HepG2 (cell line): ENCODE data around the gene JTB. TPM values are rescaled to one million over a fixed set of nuclear protein-coding genes. Genes with fewer than 3 reads are reported as not detected.

Experiments
- ATF1 ChIP-seq: IDR thresholded peaks from 2 replicates; pipeline ENCODE4 v1.6.1; 2016; ENCODE audit warnings: mild to moderate bottlenecking, control low read depth
- CBX5 ChIP-seq: sonication (generic); formaldehyde crosslinking; IDR thresholded peaks from 2 replicates; pipeline ENCODE4 v1.4.0; 2020; ENCODE audit warnings: missing genetic modification reagents, borderline replicate concordance
- FOSL1 ChIP-seq: sonication (generic); formaldehyde crosslinking; IDR thresholded peaks from 2 replicates; pipeline ENCODE4 v1.9.0; 2021; ENCODE audit warnings: missing genetic modification reagents, borderline replicate concordance
- HNF4G ChIP-seq, 2 experiments: sonication (generic) in 1 of 2; formaldehyde crosslinking in 1 of 2; IDR thresholded peaks; 2 replicates each; pipeline versions ENCODE4 v1.4.0 to v1.6.1; 2011 to 2020; ENCODE audit warnings: borderline replicate concordance in 2 of 2, low read depth in 2 of 2, mild to moderate bottlenecking in 2 of 2, low read length in 1 of 2, missing genetic modification reagents in 1 of 2, moderate library complexity in 1 of 2
- MBD4 ChIP-seq: IDR thresholded peaks from 2 replicates; pipeline ENCODE4 v1.6.1; 2012; ENCODE audit warnings: low read length, inconsistent platforms, borderline replicate concordance
- ONECUT2 ChIP-seq: sonication (generic); formaldehyde crosslinking; IDR thresholded peaks from 2 replicates; pipeline ENCODE4 v1.4.0; 2020; ENCODE audit warnings: missing genetic modification reagents
- SIN3A ChIP-seq: IDR thresholded peaks from 2 replicates; pipeline ENCODE4 v1.6.1; 2011; ENCODE audit warnings: low read depth, mild to moderate bottlenecking, control low read depth, low read length, borderline replicate concordance
- SNRNP70 ChIP-seq: fragments of 200-400 bp; formaldehyde crosslinking; IDR thresholded peaks from 2 replicates; pipeline ENCODE4 v1.6.1; 2017; ENCODE audit warnings: mild to moderate bottlenecking, low read depth, low read length, moderate library complexity
- ZNF329 ChIP-seq: sonication (generic); formaldehyde crosslinking; IDR thresholded peaks from 2 replicates; pipeline ENCODE4 v1.9.0; 2021; ENCODE audit warnings: low read depth, mild to moderate bottlenecking, missing genetic modification reagents
- ZNF556 ChIP-seq: sonication (generic); formaldehyde crosslinking; IDR thresholded peaks from 2 replicates; pipeline ENCODE4 v1.4.0; 2020; ENCODE audit warnings: mild to moderate bottlenecking, missing genetic modification reagents, borderline replicate concordance
- ZNF660 ChIP-seq: sonication (generic); formaldehyde crosslinking; IDR thresholded peaks from 2 replicates; pipeline ENCODE4 v1.5.1; 2020; ENCODE audit warnings: mild to moderate bottlenecking, low read depth, missing genetic modification reagents, borderline replicate concordance
- ZNF766 ChIP-seq: sonication (generic); formaldehyde crosslinking; IDR thresholded peaks from 2 replicates; pipeline ENCODE4 v1.5.0; 2020; ENCODE audit warnings: missing genetic modification reagents, borderline replicate concordance
- polyA plus RNA-seq, 8 experiments: library from polyadenylated mRNA; depleted of rRNA in 3 of 8; stranded (reverse) in 7 of 8; unstranded in 1 of 8; fragments of >200 nt; fragmentation: Illumina TruSeq in 4 of 8; extraction: Trizol in 4 of 8; gene quantifications; 2 replicates each; pipeline versions ENCODE4 v1.2.1 to v1.2.3, GENCODE V29; 2011 to 2016; ENCODE audit warnings: low read depth in 4 of 8, missing spikeins in 1 of 8, mixed read lengths in 1 of 8; ENCODE audit not compliant: insufficient read depth in 1 of 8
- total RNA-seq, 5 experiments: library from RNA; depleted of rRNA; stranded (reverse); fragments of >200 nt; fragmentation: Illumina TruSeq; extraction: Trizol; gene quantifications; 2 replicates each; pipeline ENCODE4 v1.2.3, GENCODE V29; 2016; ENCODE audit warnings: low read depth in 1 of 5
- TF ChIP-seq, protein P1 (sequence below): sonication (generic); formaldehyde crosslinking; IDR thresholded peaks from 2 replicates; pipeline ENCODE4 v1.4.0; 2020; ENCODE audit warnings: mild to moderate bottlenecking, low read depth, missing genetic modification reagents
- TF ChIP-seq, protein P2 (sequence below), 2 experiments: sonication (generic) in 1 of 2; formaldehyde crosslinking in 1 of 2; IDR thresholded peaks; 2 replicates each; pipeline versions ENCODE4 v1.4.0 to v1.6.1; 2018 to 2020; ENCODE audit warnings: missing genetic modification reagents in 2 of 2, borderline replicate concordance in 1 of 2, low read depth in 1 of 2, mild to moderate bottlenecking in 1 of 2, missing biosample characterization in 1 of 2
- TF ChIP-seq, protein P3 (sequence below): sonication (generic); formaldehyde crosslinking; IDR thresholded peaks from 2 replicates; pipeline ENCODE4 v1.4.0; 2020; ENCODE audit warnings: missing genetic modification reagents
- TF ChIP-seq, protein P4 (sequence below): sonication (generic); formaldehyde crosslinking; IDR thresholded peaks from 2 replicates; pipeline ENCODE4 v1.4.0; 2020; ENCODE audit warnings: mild to moderate bottlenecking, missing genetic modification reagents, borderline replicate concordance

Gene JTB
- total and polyA plus RNA-seq, 2 of the 13 experiments (the other 11 are each of a cell fraction or from before 2014, with no cell fraction given) = 96.7 to 99.2 TPM

DNA sequence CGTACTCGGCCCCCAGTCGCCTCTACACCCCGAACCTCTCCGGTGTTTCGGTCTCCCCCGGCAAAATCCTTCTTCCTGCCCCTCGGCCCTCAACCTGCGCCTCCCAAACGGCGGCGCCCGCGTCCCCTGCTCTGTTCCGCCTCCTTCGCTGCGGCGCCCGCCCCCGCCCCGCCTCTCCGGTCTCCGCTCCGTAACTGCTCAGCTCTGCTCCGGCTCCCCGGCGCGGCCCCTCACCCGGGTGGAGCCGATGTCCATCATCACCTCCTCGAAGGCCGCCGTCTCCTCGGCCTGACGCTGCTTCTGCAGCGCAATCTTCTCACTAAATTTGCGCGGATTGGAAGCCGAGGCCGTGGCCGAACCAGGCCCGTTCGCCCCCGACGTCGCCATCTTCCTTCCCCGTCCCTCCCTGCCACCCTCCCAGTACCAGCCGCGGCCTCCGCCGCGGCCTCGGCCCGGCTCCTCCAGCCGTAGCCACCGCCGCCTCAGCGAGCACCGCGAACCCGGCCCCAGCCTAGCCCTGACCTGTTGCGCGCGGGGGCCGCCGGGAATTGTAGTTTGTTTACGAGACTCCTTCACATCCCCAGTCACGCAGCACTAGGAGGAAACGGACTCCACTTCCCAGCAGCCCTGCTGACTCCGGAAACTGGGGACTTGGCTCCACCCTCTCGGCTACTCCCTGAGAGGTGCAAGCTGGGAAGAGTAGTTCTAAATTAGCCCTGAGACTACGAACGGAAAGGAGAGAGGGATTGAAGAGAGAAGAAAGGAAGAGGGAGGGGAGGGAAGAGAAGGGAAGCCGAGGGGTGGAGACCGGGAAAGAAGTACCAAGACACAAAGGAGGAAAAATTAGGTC is 19.1 kb downstream of the JTB start, which contains the start of gene CRTC2 (continued):
- no peak for TF ChIP-seq ATF1 (CRISPR knock-in tag)
- no peak; the same call in 1 of the 2 replicates for TF ChIP-seq SIN3A
- TF ChIP-seq, protein P1, sequence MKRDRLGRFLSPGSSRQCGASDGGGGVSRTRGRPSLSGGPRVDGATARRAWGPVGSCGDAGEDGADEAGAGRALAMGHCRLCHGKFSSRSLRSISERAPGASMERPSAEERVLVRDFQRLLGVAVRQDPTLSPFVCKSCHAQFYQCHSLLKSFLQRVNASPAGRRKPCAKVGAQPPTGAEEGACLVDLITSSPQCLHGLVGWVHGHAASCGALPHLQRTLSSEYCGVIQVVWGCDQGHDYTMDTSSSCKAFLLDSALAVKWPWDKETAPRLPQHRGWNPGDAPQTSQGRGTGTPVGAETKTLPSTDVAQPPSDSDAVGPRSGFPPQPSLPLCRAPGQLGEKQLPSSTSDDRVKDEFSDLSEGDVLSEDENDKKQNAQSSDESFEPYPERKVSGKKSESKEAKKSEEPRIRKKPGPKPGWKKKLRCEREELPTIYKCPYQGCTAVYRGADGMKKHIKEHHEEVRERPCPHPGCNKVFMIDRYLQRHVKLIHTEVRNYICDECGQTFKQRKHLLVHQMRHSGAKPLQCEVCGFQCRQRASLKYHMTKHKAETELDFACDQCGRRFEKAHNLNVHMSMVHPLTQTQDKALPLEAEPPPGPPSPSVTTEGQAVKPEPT (CRISPR knock-in tag) = no peak
- TF ChIP-seq ZNF329 (CRISPR knock-in tag) = peak; percentile 16; the same call in 1 of the 2 replicates
- TF ChIP-seq, protein P2, sequence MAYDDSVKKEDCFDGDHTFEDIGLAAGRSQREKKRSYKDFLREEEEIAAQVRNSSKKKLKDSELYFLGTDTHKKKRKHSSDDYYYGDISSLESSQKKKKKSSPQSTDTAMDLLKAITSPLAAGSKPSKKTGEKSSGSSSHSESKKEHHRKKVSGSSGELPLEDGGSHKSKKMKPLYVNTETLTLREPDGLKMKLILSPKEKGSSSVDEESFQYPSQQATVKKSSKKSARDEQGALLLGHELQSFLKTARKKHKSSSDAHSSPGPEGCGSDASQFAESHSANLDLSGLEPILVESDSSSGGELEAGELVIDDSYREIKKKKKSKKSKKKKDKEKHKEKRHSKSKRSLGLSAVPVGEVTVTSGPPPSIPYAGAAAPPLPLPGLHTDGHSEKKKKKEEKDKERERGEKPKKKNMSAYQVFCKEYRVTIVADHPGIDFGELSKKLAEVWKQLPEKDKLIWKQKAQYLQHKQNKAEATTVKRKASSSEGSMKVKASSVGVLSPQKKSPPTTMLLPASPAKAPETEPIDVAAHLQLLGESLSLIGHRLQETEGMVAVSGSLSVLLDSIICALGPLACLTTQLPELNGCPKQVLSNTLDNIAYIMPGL (CRISPR knock-in tag; IDR thresholded peaks at IDR 0.05; ENCODE audit: borderline replicate concordance in 1 of 2, low read depth in 1 of 2) = peak; percentile 77 to 90
- no peak for TF ChIP-seq CBX5 (CRISPR knock-in tag)
- no peak for TF ChIP-seq FOSL1 (CRISPR knock-in tag)
- TF ChIP-seq SNRNP70 = no peak
- TF ChIP-seq MBD4 = no peak
- TF ChIP-seq ZNF556 (CRISPR knock-in tag) = peak; percentile 75
- TF ChIP-seq, protein P3, sequence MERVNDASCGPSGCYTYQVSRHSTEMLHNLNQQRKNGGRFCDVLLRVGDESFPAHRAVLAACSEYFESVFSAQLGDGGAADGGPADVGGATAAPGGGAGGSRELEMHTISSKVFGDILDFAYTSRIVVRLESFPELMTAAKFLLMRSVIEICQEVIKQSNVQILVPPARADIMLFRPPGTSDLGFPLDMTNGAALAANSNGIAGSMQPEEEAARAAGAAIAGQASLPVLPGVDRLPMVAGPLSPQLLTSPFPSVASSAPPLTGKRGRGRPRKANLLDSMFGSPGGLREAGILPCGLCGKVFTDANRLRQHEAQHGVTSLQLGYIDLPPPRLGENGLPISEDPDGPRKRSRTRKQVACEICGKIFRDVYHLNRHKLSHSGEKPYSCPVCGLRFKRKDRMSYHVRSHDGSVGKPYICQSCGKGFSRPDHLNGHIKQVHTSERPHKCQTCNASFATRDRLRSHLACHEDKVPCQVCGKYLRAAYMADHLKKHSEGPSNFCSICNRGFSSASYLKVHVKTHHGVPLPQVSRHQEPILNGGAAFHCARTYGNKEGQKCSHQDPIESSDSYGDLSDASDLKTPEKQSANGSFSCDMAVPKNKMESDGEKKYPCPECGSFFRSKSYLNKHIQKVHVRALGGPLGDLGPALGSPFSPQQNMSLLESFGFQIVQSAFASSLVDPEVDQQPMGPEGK (CRISPR knock-in tag) = no peak; the same call in 1 of the 2 replicates
- TF ChIP-seq ZNF766 (CRISPR knock-in tag) = peak; percentile 78; the same call in 1 of the 2 replicates
- TF ChIP-seq, protein P4, sequence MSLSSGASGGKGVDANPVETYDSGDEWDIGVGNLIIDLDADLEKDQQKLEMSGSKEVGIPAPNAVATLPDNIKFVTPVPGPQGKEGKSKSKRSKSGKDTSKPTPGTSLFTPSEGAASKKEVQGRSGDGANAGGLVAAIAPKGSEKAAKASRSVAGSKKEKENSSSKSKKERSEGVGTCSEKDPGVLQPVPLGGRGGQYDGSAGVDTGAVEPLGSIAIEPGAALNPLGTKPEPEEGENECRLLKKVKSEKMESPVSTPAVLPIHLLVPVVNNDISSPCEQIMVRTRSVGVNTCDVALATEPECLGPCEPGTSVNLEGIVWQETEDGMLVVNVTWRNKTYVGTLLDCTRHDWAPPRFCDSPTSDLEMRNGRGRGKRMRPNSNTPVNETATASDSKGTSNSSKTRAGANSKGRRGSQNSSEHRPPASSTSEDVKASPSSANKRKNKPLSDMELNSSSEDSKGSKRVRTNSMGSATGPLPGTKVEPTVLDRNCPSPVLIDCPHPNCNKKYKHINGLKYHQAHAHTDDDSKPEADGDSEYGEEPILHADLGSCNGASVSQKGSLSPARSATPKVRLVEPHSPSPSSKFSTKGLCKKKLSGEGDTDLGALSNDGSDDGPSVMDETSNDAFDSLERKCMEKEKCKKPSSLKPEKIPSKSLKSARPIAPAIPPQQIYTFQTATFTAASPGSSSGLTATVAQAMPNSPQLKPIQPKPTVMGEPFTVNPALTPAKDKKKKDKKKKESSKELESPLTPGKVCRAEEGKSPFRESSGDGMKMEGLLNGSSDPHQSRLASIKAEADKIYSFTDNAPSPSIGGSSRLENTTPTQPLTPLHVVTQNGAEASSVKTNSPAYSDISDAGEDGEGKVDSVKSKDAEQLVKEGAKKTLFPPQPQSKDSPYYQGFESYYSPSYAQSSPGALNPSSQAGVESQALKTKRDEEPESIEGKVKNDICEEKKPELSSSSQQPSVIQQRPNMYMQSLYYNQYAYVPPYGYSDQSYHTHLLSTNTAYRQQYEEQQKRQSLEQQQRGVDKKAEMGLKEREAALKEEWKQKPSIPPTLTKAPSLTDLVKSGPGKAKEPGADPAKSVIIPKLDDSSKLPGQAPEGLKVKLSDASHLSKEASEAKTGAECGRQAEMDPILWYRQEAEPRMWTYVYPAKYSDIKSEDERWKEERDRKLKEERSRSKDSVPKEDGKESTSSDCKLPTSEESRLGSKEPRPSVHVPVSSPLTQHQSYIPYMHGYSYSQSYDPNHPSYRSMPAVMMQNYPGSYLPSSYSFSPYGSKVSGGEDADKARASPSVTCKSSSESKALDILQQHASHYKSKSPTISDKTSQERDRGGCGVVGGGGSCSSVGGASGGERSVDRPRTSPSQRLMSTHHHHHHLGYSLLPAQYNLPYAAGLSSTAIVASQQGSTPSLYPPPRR (CRISPR knock-in tag) = 0 out of 2 replicates have a peak, but pooled peaks have one; percentile 29
- 0 out of 2 replicates have a peak, but pooled peaks have one; percentile 58 for TF ChIP-seq ZNF660
- no peak for TF ChIP-seq HNF4G (IDR thresholded peaks at IDR 0.05; ENCODE audit: borderline replicate concordance, low read depth, low read length)
- no peak for TF ChIP-seq HNF4G (CRISPR knock-in tag; IDR thresholded peaks at IDR 0.05; ENCODE audit: borderline replicate concordance, low read depth)
- no peak for TF ChIP-seq ONECUT2 (CRISPR knock-in tag)
